Coronary artery (tissue), 2 donors: ENCODE measurements around the gene ALG1L2.
"Not testable (repeated sequence)": the region's sequence is repeated elsewhere in the genome, so short reads cannot be mapped to it uniquely, and the experiment has no call there.

Experiments used
- DNase-seq: peaks from one replicate; pipeline ENCODE4 v3.0.0-alpha.2; 2017; ENCODE audit warnings: low spot score
- H3K27ac ChIP-seq, 2 donors: fragments of 200-600 bp; sonication (generic); one replicate each; pipeline ENCODE4 v1.5.1; 2016 to 2019
- H3K4me3 ChIP-seq: fragments of 200-600 bp; sonication (generic); 2 replicates; pipeline ENCODE4 v1.5.1; 2016; ENCODE audit warnings: mild to moderate bottlenecking, moderate library complexity
- CTCF ChIP-seq: fragments of 200-600 bp; sonication (generic); IDR thresholded peaks from one replicate; pipeline ENCODE4 v1.5.1; 2019; ENCODE audit warnings: antibody characterized with exemption

Gene ALG1L2

GRCh38 chr3:130111185-130111864 lies 29.7 kb downstream of the ALG1L2 start:
- H3K27ac ChIP-seq, result peak overlapping the region; percentile 48 to 92
- peak; percentile 99 for DNase-seq
- no peak for TF ChIP-seq CTCF
- peak overlapping the region; percentile 85 for H3K4me3 ChIP-seq

GRCh38 chr3:130111865-130112747 lies 30.5 kb downstream of the ALG1L2 start:
- H3K4me3 ChIP-seq, result peak overlapping the region; percentile 85
- H3K27ac ChIP-seq, result peak overlapping the region; percentile 84 to 92

GRCh38 chr3:130112748-130113073 lies 31.1 kb downstream of the ALG1L2 start:
- peak overlapping the region; percentile 84 to 92 for H3K27ac ChIP-seq
- not testable (repeated sequence) for DNase-seq
- peak overlapping the region; percentile 85 for H3K4me3 ChIP-seq

More at GRCh38 chr3:130111865-130112747, 30.5 kb downstream of the ALG1L2 start:
- DNase-seq, result peak; percentile 98

GRCh38 chr3:130115400-130115799 lies 33.8 kb downstream of the ALG1L2 start:
- not testable (repeated sequence) for H3K27ac ChIP-seq, H3K4me3 ChIP-seq, DNase-seq

GRCh38 chr3:130117933-130118332 lies 36.3 kb downstream of the ALG1L2 start:
- TF ChIP-seq CTCF, result no peak
- Histone ChIP-seq H3K4me3 (no peak overlapping the region), H3K27ac (no peak overlapping the region)
- DNase-seq, result no peak

GRCh38 chr3:130119824-130120223 lies 38.2 kb downstream of the ALG1L2 start:
- not testable (repeated sequence) for H3K27ac ChIP-seq, H3K4me3 ChIP-seq, DNase-seq

- not testable (repeated sequence) for H3K27ac ChIP-seq, H3K4me3 ChIP-seq, DNase-seq
Observed at GRCh38 chr3:130120291-130120690, 38.7 kb downstream of the ALG1L2 start.

- not testable (repeated sequence) for H3K4me3 ChIP-seq, DNase-seq, H3K27ac ChIP-seq
Observed at GRCh38 chr3:130122891-130123775, 41.5 kb downstream of the ALG1L2 start.

GRCh38 chr3:130125406-130125805 lies 43.8 kb downstream of the ALG1L2 start:
- H3K4me3 ChIP-seq, H3K27ac ChIP-seq, DNase-seq: not testable (repeated sequence)

- not testable (repeated sequence) for H3K4me3 ChIP-seq, DNase-seq, H3K27ac ChIP-seq
Observed at GRCh38 chr3:130136337-130136736, 54.7 kb downstream of the ALG1L2 start.

- DNase-seq, H3K4me3 ChIP-seq, H3K27ac ChIP-seq: not testable (repeated sequence)
Observed at GRCh38 chr3:130137685-130138084, 56.1 kb downstream of the ALG1L2 start.

GRCh38 chr3:130138992-130139391 lies 57.4 kb downstream of the ALG1L2 start:
- H3K4me3 ChIP-seq, DNase-seq, H3K27ac ChIP-seq: not testable (repeated sequence)

GRCh38 chr3:130140756-130141155 lies 59.1 kb downstream of the ALG1L2 start:
- not testable (repeated sequence) for H3K27ac ChIP-seq, H3K4me3 ChIP-seq, DNase-seq

- H3K27ac ChIP-seq, H3K4me3 ChIP-seq, DNase-seq: not testable (repeated sequence)
Observed at GRCh38 chr3:130143648-130144327, 62.2 kb downstream of the ALG1L2 start.

GRCh38 chr3:130144328-130144650 lies 62.7 kb downstream of the ALG1L2 start:
- not testable (repeated sequence) for H3K27ac ChIP-seq, DNase-seq, H3K4me3 ChIP-seq

GRCh38 chr3:130145456-130145855 lies 63.8 kb downstream of the ALG1L2 start:
- H3K4me3 ChIP-seq, H3K27ac ChIP-seq, DNase-seq: not testable (repeated sequence)
